UCSD-AML1 (cell line): ENCODE measurements around the gene SOX6.

Experiments
- DNase-seq: peaks from one replicate; lab custom pipeline; 2025; ENCODE audit not compliant: unreplicated experiment; lab: John Stamatoyannopoulos, UW

SOX6 gene

DNA sequence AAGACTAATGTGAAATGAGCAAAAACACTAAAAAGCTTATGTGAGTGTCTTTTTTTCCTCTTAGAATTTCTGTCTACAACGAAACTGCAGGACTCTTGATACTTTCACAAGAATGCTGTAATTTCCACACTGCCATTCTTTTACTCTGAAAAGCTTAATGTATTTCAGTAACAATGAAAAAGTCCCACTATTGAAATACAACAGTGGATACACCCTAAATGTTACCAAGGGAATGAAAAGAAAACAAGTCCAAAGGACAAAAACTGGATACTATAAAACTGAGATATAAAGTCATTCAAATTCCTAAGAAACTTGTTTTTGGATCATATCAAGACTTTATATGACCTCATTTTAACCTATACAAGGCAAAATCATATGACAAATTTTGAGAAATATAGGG lies 77.4 kb downstream of the SOX6 start:
- no peak for DNase-seq

DNA sequence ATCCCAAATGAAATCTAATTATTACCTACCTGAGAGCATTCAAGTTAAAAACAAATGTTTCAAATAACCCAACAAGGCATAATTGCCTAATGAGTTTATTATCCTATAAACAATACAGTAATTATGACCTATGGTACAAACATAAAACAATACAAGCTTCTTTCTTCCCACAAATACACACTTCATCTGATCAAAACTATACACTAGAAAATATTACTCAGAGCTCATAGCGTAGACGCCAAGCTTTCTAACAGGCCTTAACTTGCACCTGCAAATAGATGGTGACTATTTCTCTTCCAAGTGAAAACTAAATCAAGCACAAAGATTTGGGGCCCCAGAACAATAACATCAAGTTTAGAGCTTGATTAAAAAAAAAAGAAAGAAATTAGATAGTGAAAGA lies 78.1 kb downstream of the SOX6 start:
- no peak for DNase-seq

DNA sequence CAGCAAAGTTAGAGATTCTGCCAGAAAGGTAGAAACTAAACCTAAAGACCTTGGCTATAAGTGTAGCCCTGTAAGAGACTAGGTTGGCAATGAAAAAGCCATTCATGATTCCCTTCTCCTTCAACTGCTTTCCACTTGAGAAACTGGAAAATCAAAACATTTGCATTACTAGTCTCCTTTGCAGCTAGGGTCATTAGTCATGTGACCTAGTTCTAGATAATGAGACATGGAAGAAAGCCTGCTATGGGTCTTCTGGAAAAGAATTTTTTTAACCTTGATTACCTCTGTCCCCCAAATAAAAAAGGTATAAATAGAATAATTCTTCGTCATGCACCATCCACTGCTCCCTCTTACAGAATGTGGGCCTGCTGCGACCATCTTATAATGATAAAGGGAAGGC lies 80.1 kb downstream of the SOX6 start:
- no peak for DNase-seq

DNA sequence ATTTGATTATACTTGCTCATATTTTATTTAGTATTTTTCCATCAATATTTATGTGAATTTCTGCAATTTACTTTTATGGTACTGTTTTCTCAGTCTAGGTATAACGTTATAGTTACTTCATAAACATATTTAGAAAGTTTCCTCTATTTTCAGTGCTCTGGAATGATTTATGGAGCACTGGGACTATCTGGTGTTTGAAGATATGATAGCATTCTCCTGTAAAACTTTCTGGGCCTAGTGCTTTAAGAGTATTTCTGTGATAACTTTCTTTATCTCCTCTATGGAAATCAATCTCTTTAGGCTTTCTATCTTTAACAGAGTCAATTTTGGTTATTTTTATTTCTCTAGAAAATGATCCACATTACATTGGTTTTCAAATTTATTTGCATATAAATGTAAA lies 85.1 kb downstream of the SOX6 start:
- DNase-seq: no peak

DNA sequence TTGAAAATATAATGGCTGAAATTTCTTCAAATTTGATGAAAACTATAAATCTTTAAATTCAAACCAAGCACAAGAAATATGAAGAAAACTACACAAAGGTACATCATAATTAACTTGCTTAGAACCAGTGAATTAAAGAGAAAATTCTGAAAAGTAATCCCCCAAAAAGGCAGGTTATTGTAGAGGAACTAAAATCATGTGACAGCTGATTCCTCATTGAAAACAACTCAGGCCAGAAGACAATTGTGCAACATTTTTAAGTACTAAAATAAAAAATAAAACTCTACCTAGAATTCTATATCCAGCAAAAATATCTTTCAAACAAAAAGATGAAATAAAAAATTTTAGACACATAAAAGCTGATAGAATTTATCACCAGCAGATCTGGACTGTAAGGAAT lies 90.3 kb downstream of the SOX6 start:
- no peak for DNase-seq

DNA sequence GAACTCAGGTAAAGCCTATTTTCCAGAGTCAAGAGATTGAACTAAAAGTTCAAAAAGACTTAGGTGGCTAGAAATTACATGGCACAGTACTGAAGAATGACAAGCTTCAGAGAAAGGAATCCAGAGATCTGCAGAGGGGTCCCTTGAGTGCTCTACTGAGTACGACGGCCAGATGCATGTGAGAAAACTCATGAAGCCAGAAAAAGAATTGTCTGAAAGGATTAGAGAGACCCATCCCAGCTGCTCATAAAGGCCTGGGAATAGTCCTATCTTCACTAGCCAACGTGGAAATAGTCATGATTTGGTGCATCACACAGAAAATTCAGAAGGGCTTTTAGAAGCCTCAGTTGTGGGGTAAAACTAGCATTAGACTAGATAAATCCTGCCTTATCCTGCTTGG lies 91.3 kb downstream of the SOX6 start:
- no peak for DNase-seq

DNA sequence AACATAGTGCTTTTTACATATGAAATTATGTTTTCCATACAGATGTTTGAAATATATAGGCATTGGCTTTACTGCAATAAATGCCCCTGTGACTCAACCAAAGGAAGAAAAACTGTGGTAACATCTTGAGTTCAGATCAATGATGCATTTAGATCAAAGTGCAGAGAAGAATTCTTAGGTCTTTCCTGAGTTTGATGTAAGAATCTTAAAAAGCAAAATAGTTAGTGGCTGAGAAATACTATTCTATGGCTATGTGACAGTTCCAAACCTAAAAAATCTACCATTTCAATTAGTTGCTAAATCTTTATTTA lies 93.7 kb downstream of the SOX6 start:
- no peak for DNase-seq

DNA sequence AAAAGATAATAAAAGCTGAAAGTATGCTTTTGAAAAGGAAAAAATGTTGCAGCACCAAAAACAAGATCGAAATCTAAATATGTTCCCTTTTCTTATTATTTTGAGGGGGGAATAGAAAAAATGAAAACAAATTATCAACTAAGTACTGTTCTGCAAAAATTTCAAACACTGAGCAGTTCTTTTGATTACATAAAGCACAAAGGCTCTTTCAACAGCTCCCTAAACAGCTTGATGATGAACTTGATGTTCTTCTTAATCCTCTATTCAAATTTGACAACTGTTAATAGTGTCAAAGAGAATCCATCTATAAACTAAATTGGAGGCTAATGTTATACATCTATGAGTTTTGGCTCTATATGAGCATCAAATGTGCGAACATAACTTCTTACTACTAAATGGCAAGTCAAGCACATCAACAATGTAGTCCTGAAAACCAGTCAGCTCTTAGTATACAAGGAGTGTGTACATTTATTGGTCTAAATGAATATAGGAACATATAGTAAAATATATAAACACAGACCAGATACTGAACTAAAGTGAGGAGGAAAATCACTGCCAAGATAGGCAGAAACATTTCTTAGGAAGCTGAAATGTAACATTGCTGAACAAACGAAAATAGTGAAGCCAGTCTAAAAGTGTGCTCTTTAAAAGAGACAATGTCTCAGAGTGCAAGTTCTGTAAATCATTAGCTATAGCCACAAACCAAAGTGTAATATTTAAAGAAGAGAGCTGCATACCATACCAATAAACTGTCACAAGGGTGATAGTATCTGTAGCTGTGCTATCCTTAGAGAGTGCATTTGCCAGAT lies 94.3 kb downstream of the SOX6 start:
- DNase-seq: no peak

DNA sequence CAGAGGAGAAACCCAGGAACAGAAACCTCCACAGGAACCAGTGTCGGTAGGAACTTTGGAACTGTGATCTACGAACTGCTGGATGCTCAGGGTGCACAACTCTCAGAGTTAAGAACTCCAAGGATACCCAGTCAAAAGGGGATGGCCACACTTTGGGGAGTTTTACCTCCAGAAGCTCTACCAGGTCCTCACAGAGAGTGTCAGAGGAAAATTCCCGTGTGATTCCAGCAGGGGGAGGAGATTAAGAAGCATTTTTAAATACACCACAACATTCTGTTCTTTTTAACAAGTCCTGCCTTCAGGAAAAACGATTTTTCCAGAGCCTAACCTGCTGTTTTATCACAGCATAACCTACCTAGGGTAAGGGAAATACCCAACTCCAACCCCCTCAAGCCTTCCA lies 104.0 kb downstream of the SOX6 start:
- DNase-seq: no peak

DNA sequence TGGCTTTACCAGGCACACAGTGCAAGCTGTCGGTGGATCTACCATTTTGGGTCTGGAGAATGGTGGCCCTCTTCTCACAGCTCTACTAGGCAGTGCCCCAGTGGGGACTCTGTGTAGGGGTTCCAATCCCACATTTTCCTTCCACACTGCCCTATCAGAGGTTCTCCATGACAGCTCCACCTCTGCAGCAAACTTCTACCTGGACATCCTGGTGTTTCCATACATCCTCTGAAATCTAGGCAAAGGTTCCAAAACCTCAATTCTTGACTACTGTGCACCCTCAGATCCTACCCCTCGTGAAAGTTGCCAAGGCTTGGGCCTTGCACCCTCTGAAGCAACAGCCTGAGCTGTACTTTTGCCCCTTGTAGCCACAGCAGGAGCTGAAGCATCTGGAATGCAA lies 108.1 kb downstream of the SOX6 start:
- peak; percentile 1 for DNase-seq

DNA sequence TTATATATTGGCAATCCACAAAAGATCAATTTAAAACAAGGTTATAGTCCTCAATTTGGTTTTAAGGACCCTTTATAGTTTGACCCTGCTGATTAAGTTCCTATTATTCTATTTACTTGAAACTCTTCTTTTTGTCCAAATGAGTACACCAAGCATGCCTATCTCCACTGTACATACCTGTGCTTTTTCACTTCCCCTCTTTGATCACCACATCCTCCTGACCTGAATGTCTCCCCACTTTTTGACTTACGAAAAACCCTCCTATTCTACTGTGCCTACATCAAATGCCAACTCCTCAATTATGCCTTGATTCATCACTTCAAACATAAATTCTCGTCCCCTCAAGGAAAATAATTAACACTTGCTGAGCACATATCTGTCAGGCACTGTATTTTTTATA lies 113.5 kb downstream of the SOX6 start:
- no peak for DNase-seq

DNA sequence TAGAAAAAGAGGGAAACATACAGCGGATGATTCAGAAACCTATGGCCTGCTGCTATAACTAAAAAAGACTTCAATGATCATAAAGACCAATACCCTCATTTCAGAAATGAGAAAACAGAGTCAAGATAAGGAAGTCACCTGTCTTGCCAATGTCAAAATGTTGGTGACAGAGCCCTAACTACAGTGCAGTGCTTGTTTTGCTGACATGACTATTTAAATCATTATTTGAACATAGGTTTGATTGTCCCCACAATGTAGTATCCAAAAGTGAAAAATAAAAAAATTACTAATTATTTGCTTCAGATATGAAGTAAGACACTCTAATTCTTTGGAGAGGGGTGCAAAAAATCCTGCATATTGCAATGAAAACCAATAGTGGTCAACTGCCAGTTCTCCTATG lies 115.7 kb downstream of the SOX6 start:
- no peak for DNase-seq

DNA sequence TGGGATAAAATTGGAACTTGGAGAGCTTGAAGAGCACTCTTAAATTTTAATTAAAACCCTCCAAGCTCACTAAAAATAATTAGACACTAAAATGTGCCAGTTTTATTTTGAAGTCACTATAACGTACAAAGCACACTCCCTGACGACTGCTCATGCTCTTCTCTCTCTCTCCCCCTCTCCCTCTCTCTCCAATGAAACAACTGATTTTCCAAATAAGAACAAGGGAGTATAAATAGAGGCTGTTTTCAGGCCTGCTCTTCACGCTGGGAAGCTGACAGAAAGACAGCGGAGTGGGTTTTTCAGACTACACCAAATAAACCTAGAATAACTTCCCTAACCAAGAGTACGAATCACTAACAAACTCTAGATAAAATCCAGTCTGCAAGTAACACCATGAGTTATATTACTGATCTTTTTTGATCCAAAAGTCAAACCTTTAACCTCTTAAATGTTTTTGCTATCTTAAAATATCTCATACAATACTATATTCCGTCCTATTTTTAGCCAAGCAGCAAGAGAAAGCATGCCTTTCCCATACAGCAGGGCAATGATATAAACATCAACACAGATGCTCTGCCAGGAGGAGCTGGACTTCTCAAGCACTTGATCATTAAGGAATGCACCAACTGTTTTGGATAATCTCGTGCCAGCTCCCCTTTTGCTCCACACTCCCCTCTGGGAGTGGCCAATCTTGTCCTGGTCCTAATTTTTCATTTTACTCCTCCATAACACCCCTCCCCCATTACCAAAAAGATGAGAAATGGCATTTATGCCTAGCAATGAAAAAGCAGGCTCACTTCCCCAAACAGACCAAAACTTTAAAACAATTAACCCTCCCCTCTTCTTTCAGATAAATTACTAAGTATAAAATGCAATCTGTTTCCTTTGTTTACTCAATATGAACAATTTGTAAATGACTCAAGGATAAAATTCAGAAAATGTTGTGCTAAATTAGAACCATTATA lies 116.9 kb downstream of the SOX6 start:
- no peak for DNase-seq

DNA sequence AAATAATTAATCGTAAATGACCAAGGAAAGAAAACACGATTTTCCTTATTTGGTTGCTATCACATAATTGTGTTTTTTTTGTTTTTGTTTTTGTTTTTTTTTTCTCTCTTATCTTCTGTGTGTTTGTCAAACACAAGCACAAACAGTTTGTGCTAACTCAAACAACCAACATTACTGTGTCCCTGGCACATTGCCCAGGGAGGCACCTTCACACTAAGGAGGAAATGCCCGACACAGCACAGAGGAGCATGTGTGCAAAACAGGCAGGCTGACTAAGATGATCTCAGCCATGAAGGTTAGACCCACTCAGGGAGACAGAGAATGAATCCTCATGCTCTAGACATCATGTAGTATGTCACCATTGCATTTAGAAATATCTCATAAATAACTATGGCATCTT lies 130.1 kb downstream of the SOX6 start:
- no peak for DNase-seq

DNA sequence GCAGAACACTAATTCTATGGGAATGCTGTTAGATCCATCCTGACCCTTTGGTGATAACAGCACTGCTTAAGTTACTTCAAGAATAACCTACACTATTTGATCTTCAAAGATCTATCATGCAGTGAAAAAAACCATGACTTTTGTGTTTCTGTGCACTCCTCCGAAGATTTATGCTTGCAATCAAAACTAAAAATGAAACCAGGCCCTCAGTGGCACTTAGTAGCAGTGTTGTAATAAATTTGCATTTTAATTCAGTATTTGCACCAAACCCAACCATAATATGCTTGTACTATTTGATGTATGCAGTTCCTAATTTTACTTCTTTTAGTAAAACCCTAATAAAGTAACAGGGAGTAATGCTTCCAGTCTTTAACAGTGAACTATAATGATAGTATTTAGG lies 130.7 kb downstream of the SOX6 start:
- DNase-seq: no peak

DNA sequence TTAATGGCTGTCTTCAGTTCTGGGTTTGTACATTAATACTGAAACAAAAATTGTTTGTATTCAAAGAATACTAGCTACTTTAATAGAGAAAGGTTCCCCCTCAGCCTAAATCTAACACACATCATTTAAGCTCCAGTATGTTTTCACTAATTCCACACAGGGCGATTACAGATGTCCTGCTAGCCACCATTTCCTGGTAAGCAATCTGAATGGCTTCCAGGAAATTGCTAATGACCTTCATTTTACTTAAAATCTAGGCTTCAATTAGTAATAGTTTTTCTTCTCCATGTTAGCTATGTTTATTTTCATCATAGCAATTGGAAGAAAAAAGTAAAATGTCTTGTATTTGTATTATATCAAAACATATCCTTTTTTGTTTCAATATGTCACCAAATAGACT lies 132.8 kb downstream of the SOX6 start:
- DNase-seq: no peak

DNA sequence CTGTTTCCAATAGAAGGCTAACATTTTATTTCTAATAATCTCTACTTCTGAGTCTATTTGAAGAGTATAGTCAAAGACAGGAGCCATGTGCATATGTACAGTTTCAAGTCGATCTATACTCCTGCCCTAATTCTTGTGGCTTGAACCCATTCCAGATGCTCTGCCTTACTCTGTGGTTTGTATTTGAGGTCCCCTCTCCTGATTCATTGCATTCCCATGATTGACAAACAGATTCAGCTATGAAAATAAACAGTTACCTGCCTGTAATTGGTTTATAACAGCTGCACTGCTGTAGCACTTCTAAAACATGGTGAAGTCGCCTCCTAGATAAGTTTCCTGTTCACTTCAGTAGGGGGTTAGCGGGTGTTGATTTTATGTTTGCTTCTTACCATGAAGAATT lies 138.7 kb downstream of the SOX6 start:
- DNase-seq: no peak

DNA sequence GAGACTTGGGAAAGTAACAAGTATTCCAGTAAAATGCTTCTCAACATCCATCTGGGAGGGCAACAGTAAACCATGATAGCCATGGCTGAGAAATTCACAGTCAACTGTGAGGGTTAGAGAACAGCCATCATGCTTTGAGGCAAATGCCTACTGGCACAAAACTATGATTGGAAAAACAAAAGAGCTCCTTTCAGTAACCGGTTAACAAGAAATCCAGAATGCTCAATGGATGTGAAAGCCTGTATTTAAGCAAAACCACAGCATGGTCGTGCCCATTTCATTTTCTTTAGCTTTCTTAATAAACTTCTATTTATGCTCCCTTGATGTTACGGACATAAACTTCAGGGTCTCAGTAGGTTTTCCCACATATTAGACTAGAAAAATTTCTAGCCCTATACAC lies 139.5 kb downstream of the SOX6 start:
- no peak for DNase-seq

DNA sequence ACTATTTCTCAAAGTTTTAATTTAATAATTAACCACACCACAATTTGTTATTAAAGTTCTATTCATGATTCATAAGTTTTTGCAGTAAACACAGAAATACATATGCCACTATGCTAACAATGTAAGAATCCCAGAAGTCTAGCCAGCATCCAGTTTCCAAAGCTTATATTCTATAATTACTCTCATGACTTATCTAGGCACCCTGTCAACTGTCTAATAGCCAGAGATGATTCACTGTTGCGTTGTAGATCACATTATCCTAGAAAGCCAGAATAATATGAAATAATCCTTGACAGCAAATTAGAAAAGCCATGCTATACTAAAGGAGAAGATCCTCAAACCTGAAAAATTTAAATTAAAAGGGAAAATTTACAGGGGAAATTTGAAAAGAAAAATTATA lies 141.0 kb downstream of the SOX6 start:
- no peak for DNase-seq

DNA sequence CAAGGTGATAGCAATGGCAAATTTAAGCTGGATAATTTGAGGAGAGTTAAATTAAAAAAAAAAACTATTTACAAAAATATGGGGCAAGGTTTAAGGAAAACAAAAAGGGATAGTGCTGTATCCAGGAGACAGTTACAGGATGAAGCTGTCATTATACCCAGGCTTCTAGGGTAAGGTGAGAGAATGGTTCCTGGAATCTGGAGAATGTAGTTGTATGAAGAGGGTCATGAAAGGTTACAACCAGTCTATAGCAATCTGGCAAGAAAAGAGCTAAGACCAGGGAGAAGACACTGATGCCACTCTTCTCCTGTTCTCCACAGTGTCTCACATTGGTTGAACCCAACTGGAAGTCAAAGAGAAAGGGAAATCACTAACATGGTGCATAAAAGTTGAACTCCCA lies 144.9 kb downstream of the SOX6 start:
- DNase-seq: no peak

DNA sequence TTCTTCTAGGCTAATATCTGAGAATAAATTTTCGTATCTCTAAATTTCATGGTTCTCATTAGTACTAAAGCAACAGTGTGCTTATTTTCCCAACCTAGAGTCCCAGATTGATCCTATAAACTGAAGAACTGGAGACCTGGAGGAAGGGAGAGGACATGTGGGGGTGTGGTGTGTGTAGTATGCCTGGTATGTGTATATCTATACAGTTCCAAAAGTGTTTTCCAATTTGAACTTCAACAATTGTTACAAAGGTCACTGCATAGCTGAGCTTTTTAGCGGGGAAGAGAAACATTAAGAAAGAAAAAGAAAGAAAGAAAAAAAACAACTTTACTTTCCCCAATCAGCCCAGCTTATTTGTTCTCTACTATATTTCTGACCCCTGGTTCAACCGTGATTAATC lies 152.1 kb downstream of the SOX6 start:
- DNase-seq: no peak

DNA sequence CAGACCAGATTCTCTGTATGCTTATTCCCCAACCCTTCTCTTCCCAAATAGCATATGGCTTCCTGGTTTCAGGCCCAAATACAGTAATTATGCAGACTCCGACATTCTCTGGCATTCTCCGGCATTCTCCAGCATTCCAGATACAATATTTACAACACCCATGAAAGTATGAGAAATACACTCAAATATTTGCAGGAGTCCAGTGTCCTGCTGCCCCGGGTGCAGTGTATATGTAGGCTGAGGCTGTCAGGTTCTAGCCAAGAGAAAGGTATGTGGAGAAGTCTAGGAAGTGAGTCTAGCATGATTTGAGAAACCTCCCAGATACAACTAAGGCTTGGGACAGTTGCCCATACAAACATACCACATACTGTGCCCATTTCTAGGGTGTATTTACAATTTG lies 160.7 kb downstream of the SOX6 start:
- DNase-seq: no peak

DNA sequence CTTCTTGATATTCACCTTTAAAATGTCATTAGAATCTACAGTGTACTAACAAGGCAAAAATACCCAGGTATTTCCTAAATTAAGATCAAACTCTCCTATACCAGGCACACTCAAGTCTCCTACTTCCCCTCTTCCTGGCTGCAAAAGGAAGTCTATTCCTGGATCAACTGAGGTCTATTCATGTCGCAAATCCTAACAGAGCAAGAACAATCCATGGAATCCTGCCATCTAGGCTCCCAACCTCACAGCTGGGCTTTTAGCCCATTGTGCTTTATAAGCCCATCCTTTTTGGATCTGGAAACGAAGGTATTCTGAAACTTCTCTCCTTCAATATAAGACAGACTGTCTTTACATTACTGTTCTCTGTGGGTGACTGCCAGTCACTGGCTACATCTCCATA lies 161.8 kb downstream of the SOX6 start:
- no peak for DNase-seq
